RPMI8226 (cell line): ENCODE measurements around the gene CFAP74.

Source experiments
- DNase-seq: peaks from one replicate; pipeline ENCODE4 v3.0.0-alpha.2; 2015

The CFAP74 gene

DNA sequence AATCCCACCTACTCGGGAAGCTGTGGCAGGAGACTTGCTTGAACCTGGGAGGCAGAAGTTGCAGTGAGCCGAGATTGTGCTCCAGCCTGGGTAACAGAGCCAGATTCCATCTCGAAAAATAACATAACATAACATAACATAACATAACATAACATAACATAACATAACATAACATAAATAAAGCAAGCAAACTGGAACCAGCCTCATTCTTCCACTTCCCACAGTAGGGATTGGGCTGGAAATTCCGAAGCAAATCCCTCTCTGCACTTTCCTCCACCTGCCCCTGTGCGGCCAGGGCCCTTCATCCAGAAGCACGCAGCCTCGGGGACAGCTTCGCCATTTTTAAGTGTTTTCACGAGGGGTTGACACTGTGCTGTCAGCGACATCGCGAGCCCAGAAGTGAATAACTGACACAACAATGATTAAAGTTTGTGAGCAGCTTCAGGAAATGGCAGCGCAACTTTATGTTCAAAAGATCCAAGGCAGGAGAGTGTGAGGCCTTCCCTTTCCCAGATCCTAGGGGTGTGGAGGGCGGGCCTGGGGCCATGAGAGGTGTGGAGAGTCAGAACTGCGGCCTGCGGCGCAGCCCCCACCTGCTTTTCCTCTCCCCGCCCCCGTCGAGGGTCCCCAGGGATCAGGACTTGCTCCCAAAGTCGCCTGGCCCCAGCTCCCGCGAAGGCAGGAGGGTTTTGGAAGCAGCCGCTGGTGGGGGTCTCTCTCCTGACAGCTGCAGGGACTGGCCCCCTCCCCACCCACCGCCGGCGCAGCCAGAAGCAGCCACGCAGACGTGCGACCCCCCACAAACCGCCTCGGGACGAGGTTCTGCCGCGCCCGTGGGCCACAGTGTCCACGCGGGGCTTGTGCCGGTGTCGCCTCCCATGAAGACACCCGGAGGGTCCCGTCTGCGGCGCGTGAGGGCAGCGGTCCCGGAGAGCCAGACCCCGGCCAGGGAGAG, 14.9 kb upstream of the CFAP74 start:
- no peak for DNase-seq

DNA sequence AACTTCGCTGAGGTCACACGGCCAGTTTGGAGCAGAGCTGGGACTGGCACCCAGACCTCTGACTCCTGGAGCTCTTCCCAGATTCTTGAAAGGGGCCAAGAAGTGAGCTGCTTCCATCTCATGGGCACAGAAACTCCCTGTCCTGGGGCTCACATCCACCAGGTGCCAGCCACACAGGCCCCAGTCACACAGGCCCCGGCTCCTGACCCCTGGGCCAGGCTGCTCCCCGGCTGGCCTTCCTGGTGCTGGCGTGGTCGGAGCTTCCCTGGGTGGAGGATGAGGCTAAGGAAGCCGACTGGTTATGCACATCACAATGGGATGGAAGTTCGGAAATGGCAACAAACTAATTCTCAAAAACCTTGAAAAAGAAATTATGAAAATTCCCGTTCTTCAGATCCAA, 12.5 kb upstream of the CFAP74 start:
- DNase-seq = no peak

DNA sequence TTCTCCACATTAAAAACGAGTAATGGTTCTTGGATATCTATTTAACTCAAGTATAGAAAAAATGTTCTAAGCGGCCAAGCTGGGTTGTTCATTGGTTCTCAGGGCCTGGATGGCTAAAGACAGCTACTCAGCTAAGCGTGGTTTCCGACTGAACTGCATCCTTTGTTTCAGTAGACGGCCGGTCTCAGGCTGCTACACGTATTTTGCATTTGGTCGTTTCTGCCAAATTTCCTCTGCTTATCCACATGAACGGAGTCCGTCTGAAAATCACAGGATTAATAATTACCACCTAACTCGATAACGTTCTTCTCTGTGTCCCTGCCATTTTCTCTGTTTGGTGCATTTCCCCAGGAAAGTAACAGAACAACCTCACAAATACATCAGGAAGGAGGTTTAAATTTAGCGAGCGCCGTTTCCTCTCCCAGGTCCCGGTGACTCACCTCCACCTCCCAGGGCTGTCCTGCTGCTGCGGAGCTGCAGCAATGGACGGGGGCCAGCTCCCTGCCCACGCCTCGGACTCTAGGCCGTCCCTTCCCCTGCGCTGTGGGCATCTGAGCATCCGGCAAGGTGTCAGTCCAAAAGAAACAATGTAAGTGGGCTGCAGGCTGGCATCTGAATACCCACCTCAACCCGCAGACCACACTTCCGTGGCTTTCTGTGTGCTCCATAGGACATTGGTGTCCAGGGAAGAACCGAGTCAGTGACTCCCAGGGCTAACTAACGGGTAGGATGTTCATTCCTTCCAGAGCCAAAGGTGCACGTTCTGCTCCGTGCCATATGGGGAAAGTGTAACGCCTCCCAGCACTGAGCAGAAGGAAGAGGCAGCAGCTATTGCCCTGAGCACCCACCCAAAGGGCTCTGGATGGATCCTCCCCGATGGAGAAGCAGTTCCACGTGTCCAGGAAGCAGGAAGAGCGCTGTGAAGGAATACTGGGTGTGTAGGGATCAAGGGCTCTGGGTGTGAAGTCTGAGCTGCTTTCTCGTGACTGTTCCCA, 11.5 kb upstream of the CFAP74 start:
- DNase-seq = no peak

DNA sequence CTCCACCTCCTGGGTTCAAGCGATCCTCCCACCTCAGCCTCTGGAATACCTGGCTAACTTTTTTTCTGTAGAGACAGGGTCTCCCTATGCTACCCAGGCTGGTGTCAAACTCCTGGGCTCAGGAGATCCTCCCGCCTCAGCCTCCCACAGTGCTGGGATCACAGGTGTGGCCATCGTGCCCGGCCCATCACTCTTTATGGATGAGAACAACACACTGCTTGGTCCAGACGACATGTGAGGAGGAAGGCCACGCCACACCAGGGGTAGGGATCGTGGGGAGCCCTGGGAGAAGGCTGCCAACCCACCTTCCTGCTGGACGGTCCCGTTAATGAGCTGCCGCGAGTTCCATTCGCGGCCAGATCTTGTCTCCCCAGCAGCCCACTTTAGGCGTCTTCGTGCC, 10.6 kb upstream of the CFAP74 start:
- no peak for DNase-seq

DNA sequence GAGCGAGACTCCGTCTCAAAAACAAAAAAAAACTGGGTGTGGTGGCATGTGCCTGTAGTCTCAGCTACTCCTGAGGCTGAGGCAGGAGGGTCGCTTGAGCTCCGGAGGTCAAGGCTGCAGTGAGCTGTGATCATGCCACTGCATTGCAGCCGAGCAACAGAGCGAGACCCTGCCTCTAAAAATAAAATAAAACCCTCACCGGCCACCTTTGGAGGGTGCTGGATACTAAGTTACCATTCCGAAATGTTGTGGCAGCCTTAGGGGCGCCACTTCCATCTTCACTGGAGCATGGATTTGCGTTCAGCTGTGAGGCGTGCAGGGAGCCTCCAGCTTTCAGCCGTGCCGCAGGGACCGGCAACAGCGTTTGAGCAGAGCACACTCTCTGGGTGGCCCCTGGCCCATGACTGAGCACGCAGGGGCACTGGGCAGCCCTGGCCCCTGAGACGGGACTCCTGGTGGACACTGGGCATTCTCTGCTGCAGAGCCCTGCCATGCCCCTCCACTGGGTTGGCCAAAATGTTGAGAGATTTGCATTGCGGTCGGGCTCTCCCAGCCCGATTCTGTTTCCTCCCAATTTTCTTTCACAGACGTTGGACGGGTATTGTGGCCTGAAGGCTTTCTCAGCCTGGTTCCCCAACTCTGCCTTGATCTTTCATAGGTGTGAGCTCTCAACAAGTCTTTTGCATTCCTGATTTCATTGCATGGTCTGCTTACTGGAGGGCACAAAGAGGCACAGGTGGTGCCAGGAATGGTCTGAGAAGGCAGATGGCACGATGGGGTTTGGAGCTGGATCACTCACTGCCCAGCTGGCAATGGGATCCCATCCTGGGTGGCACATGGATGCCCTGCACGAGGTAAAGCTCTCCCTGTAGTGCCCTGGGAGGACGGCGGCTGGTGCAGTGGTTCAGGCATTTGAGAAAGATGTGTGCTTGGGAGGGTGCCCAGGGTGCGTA, 5.8 kb upstream of the CFAP74 start:
- DNase-seq = no peak

DNA sequence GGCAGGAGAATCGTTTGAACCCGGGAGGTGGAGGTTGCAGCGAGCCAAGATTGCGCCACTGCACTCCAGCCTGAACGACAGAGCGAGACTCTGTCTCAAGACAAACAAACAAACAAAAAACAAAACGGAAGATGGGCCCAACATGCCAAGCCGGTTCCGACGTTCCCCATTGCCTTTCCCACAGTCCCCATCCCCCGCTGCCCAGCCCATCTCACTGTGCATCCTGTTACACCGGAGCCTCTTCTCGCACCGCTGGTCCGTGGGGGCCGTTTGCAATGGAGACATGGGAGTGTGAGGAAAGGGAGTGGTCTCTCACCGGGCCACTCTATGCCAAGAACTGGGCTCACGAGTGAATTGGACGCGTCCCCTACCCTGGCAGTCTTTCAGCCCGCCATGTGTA, 1.3 kb upstream of the CFAP74 start:
- DNase-seq = no peak

DNA sequence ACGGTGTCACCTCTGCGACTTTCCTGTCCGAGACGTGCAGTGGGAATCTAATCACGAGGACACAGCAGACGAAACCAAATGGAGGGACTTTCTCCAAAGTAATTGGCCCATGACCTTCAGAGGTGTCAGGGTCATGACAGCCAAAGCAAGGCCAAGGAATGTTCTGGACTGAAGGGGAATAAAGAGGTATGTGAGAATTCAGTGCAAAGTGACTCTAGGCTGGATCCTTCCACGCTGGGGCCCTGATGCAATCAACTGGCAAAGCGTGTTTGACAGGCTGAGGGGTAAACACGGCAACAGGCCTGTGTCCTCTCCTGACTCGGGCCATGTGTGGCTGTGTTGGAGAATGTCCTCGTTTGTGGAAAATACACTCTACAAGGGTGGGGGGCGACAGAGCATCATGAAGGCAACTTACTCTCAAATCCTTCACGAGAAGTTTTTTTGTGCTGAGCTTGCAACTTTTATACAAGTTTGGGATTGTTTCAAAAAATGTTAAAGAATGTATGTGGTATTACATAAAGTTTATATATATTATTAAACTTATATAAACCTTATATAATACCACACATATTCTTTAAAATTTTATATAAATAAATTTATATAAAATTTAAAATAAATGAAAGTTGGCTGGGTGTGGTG, 1.7 kb downstream of the CFAP74 start:
- no peak for DNase-seq

DNA sequence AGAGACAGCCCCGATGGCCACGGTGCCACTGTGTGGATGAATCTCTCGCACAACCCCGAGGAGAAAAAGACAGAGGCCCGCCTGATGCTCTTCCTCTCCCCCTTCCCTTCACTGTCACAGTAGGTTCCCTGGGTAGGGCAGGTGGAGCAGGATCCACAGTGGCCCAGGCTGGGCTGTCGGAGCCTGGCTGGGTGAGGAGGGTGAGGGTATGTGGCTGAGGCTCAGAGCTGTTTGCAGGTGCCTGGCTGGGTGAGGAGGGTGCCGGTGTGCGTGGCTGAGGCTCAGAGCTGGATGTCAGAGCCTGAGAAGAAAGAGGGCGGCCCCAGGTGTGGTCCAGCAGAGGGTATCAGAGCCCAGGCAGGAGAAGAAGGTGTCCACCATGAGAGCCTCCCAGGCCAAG, 2.7 kb downstream of the CFAP74 start:
- DNase-seq = no peak

DNA sequence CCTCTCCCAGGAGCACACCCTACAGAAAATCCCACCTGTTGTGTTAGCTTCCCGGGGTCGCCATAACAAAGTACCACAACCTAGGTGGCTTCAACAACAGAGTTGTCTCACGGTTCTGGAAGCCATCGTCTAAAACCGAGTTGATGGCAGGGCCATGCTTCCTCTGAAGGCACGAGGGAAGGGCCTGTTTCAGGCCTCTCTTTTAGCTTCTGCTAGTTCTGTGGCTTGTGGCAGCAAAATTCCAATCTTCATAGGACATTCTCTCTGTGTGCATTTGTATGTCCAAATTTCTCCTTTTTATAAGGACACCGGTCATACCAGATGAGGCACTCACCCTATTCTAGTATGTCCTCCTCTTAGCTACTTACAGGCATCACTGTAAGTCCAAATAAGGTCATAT, 3.2 kb downstream of the CFAP74 start:
- no peak for DNase-seq

DNA sequence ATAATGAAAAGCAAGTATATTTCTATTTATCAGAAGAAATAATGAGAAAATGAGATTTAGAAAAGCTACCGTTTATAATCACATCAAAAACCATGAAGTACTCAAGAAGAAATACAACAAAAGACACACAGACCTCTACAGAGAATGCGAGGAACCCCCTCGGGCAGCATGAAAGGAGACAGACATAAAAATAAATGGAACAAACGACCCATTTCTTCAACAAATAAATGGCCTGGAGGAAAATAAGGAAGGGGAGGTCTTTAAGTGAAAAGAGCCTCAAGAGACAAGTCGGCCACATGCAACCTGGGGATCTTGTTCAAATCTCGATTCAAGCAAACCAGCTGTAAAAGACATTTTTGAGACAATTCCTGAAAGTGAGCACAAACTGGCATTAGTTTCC, 6.0 kb downstream of the CFAP74 start:
- DNase-seq = no peak

DNA sequence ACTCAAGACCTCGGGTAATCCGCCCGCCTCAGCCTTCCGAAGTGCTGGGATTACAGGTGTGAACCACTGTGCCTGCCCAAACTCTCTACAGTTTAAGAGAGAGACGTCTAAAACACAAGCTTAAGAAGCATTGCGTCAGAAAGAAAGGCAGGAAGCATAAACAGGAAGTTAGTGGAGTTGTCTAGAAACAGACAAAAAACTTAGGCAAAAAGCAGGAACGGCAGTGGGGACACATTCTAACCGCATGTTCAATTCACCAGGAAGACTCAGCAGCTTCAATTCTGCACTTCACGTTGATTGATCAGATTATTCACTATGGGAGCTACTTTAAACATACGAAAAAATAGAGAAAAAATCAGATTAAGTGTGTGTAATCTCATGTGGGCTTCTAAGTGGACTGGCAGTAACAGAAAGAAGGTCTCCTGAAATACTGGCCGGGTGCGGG, 7.4 kb downstream of the CFAP74 start:
- DNase-seq = peak; percentile 32

DNA sequence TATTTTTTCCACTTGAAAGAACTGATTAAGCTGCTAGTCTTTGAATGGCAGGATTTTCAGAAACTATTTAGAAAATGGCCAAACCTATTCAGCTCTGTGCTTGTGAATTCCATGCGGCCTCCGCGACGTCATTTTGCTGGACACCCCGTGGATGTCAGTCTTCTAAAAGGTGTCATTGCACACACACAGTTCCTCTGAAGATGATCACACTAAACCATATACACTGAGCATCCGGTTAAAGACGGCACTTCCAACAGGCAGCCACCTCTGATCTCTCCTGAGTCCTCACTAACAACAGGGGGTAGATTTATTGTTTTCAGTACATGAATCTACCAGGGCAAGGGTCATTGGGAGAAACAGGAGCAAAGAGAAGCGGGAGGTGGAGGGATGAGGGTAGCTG, 9.1 kb downstream of the CFAP74 start:
- no peak for DNase-seq

DNA sequence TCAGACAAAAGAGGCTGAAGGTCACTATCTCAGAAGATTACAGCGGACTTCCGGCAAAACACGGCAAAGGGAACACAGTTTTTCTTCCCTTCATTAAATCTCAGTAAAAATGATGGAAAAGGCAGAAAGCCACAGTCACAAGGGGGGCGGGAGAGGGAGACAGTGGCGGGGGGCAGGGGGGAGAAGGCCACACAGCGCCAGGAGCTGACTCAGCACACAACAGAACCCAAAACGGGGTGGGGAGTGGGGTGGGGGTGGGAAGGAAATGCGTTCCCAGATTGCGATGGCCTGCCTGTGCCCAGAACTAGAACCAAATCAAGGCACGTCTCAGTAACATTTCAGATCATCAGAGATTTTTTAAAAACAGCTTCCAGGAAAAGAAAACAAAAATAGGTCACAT, 13.4 kb downstream of the CFAP74 start:
- no peak for DNase-seq

DNA sequence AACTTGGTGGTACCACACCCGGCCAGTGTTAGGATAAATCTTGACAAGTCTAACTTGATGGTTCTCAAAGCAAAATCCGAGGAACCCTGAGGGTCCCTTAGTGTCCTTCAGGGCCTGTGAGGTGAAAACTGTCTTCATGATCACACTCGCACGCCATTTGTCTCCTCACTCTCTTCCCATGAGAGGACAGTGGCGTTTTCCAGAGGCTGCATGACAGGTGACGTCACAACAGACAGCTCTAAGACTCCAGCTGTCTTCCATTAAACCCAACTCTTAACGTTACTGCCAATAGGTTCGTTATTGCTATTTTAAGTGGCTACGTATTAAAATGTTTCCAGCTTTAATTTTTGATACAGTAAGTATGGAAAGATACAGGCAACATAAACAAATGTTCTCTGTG, 13.8 kb downstream of the CFAP74 start:
- no peak for DNase-seq

DNA sequence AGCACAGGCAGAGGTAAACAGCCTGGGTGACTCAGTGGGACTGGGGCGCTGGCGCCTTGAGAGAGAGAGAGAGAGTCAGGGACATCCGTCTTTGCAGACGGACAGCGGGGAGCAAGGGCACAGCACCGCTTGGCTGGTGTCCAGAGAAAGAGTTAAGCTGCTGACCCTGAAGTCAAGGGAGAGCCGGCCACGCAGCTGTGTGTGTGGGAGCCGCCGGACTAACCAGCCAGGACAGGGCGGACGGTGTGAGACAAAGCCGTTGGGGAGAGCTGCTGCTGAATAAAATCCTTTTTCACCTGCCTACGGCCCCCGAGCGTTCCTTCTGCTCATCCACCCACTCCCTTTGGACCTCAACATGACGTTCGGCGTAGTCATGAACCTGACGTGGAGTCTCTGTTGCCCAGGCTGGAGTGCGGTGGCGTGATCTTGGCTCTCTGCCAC, 14.5 kb downstream of the CFAP74 start:
- no peak for DNase-seq

DNA sequence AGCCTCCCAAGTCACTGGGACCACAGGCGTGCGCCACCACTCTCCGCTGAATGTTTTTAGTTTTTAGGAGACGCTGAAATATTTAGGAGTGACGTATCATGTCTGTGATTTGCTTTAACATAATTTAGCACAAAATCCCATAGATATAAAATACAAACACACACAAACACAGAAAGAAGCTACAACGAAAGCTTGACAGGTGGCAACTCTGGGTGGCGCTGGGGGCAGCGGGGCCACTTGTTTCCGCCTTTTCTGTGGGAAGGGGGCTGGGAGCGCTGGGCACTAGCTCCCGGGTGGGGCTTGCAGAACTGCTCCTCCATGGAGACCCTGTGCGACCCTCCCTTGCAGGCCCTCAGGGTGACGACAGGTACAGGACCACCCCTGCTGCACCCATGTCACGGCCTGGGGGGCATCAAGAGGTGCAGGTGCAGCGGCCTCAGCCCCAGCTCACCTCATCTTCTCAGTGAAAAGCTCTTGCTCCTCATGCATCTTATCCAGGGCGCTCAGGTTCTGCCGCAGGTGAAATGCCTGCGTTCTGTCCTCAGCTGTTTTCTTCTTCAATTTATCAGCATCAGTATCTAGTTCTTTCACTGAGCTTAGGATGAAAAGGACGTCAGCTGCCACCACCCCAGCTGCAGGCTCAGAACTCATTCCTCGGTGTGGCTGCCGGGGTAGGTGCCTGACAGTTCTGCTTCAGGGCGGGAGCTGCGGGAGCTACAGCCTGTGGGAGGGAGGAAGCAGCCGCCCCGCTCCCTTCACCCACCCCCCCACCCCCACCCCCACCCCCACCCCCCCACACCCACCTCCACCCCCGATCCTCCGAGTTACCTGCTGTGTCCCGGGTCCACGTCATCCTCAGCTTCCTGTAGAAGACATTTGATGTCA, 15.3 kb downstream of the CFAP74 start:
- no peak for DNase-seq

DNA sequence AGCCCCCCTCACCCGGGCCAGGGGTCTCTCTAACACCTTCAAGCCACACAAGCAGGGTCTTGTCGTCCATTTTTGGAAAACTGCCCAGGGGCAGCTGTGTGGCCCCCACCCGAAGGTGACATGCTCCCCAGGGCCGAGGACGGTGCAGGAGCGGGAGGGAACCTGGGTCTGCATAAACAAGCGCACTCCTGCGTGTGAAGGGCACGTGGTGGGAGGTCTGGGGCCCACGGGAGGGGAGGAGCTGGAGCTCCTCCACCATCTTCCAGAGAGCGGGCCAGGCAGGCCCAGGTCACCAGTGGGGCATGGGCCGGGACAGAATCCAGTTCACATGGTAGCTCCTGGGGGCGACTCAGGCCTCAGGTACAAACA, 16.5 kb downstream of the CFAP74 start:
- no peak for DNase-seq

DNA sequence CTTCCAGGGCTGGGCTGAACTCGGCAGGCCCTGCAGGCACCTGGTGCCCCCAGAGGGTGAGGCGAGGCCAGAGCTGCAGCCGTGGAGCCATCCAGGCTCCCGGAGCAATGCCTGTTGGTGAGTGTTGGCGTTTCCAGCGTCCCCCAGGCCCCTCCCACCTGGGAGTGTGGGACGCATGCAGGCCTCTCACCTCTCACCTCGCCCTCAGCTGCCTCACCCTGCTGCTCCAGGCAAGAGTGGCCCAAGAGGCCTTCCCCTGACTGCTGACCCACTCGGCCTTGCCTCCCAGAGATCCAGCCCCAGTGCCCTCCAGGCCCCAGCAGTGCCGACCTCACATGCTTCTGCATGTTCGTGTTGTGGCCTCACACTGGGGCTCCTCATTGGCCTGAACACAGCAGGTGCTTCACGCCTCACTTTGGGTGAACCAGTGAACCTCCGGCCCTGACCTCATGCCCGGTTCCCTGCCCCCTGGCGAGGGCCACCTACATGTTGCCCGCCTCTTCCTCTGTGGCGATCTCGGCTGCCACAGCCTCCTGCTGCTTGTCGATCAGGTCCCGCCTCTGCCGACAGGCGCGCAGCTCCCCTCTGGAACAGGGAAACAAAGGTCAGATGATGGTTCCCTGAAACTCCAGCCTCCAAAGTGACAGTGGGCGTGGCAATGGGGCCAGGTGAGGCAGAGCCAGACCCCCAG, 17.0 kb downstream of the CFAP74 start:
- no peak for DNase-seq

DNA sequence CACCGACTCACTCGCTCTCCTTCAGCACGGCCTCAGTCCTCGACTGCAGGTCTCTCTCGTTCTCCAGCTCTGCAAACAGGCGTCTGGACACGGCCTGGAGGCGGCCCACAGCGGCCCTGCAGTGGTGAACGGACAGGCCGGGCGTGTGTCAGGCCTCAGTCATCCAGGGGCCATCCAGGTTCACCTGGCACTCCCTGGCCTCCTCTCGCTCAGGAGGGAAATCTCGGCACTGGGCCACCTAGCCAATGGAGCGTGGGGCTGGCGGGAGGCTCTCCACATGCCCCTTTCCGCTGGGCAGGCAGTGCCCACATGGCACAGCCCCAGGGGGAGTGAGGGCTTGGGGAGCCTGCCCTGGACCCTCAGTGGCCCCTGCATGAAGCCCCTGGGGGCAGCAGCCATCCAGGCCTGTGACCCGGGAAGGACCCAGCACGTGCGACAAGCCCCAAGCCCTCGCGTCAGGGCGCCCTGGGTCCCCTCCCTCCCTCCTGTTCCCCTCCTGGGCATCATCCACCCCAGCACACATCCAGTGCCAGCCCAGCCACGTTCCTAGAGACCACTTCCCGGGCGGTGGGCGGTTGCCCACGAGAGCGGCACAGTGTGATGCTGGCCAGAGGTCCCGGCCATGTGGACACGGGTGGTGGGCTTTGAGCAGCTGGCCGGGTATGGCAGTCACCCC, 18.1 kb downstream of the CFAP74 start:
- DNase-seq = no peak
